ENCODE data around the gene URI1.

- TF ChIP-seq EP300 (IDR thresholded peaks at IDR 0.05; ENCODE audit: low read depth) (no peak), CTCF (IDR thresholded peaks at IDR 0.05) (no peak), POLR2A (IDR thresholded peaks at IDR 0.05) (no peak)
These were observed 961 bp upstream of the URI1 start for GRCh38 chr19:29940971-29941585.
